ENCODE data around the gene C19orf67. TPM values are rescaled to one million over a fixed set of nuclear protein-coding genes. Genes with fewer than 3 reads are reported as not detected.

Gene C19orf67
- total RNA-seq, 1 donor from 2014 or later, result not detected

DNA sequence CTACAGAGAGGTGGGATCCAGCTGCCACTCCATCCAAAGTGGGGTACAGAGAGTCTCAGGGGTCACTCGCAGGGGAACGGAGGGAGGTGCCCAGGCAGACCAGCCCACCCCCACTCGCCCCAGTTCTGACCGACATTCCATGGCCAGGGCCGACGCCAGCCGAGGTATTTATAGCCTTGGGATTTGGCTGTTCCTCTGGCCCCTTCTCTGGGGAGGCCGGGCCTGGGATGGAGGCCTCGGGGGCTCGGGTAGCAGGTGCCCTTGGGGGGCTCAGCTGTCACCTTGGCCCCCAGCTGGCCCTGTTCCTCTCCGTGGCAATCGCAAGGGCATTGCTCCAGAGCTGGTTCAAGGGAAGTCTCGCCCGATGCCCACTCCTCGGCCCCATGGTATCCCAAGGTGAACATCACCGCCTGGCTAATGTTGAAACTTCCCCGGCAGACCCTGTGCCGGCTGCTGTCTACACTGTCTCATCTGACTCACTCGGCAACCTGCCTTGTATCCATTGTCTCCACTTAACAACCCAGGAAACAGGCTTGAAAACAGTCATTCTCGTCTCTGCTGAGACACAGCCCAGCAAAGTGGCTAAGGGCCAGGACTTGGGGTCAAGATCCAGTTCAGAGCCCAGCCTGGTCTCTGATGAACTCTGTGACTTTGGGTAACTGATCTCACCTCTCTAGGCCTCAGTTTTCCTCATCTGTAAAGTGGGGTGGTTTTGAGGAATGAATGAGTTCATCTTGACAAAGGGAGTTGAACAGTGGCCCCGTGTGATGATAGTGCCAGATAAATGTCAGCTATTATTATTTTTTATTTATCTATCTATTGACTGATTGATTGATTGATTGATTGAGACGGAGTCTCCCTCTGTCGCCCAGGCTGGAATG is 22.2 kb upstream of the C19orf67 start:
- DNase-seq, result no peak

DNA sequence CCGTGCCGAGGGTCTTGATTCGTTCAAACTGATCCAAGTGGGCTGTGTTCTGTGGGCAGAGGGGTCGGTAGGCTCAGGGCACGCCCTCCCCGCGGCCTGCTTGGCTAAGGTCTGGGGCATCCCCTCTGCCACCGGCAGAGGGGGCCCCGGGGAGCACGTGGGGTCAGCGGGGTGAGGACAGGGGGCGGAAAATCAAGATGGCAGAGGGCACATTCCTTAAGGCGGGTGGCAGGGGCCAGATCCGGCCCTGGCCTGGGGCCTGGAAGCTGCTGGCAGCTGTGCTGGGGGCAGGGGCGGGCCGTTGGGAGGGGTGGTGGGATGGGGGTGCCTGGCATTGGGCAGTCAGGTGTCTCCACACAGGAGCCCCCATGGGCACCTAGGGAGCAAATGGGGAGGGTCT is 21.3 kb upstream of the C19orf67 start:
- no peak for DNase-seq

DNA sequence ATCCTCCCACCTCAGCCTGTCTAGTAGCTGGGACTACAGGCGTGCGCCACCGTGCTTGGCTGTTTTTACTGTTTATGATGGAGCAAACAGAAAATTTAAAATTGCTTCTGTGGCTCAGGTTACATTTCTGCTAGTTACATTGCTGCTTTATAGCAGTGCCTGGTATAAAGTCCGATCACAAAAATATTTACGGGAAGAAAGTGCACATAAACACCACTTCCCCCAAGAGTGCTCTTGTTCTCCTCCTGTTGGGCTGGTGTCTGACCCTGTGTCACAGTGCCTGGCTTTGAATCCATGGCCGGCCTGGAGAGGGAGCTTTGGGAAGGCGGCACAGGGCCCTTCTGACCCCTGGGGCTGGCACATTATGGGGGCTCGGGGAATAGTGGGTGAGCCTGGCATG is 20.1 kb upstream of the C19orf67 start:
- DNase-seq, result no peak

GRCh38 chr19:14103310-14103709 is 17.7 kb upstream of the C19orf67 start:
- no peak for DNase-seq

- DNase-seq, result no peak
Observed at GRCh38 chr19:14102756-14103155, 17.2 kb upstream of the C19orf67 start.

DNA sequence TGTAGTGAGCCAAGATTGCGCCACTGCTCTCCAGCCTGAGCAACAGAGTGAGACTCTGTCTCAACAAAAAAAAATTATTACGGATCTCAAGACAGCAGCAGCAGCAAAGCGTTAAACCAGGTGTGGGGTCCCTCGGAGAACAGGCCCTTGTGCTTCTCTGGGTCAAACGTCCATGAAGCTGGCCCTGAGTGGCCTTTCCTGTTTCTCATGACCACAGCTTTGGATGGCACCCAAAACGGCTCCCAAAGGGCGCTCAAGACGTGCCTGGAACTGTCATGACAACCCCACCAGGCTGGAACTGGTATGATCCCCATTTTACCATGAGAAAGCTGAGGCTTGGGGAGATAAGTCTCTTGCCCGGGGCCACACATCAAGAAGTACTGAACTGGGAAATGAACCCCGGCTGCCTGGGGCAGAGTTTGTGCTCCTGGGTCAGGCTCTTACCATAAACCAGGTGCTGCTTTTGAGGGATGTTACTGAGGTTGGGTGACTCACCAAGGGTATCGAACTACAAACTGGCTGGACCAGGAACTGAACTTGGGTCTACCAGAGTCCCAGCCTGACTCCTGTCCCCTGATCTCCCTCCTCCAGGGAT is 16.6 kb upstream of the C19orf67 start:
- no peak for DNase-seq

DNA sequence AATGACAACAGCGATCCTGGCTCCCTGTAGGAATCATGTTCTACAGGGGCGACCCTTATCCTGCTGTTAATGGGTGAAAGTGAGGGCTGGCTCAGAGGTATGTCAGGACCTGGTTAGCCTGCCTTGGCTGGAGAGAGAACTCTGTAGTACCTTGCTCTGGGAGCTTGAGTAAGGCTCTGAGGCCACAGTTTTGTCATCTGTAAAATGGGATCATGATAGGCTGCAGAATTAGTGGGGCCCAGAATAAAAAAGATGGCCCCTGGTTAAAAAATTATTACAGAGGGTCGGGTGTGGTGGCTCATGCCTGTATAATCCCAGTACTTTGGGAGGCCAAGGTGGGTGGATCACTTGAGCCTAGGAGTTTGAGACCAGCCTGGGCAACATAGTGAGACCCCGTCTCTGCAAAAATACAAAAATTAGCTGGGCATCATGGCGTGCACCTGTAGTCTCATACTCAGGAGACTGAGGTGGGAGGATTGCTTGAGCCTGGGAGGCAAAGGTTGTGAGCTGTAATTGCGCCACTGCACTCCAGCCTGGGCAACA is 15.5 kb upstream of the C19orf67 start:
- no peak for DNase-seq

DNA sequence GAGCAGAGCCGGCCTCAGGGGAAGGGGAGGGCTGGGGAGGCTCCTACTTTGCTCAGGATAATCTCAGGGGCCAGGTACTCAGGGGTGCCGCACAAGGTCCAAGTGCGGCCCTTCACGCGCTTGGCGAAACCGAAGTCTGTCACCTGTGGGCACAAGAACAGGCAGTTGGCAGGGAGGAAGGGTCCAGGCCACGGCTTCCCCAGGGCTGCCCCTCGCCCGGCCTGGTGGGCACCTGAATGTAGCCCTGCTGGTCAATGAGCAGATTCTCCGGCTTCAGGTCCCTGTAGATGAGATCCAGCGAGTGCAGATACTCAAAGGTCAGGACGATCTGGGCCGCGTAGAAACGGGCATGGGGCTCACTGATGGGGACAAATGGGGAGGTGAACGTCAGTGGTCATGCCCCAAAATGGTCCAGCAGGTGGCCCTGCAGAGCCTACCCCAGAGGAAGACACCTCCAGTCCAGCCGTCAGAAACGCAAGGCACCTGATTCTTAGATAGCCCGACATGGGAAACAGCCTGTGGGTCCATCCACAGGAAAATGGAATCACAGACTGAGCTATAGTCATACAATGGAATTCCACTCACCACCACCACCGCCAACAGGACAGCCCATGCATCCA is 12.1 kb upstream of the C19orf67 start:
- DNase-seq, result no peak

- no peak for DNase-seq
Observed at GRCh38 chr19:14096272-14096992, 10.8 kb upstream of the C19orf67 start.

- DNase-seq, result no peak
Observed at GRCh38 chr19:14094854-14095253, 9.3 kb upstream of the C19orf67 start.

DNA sequence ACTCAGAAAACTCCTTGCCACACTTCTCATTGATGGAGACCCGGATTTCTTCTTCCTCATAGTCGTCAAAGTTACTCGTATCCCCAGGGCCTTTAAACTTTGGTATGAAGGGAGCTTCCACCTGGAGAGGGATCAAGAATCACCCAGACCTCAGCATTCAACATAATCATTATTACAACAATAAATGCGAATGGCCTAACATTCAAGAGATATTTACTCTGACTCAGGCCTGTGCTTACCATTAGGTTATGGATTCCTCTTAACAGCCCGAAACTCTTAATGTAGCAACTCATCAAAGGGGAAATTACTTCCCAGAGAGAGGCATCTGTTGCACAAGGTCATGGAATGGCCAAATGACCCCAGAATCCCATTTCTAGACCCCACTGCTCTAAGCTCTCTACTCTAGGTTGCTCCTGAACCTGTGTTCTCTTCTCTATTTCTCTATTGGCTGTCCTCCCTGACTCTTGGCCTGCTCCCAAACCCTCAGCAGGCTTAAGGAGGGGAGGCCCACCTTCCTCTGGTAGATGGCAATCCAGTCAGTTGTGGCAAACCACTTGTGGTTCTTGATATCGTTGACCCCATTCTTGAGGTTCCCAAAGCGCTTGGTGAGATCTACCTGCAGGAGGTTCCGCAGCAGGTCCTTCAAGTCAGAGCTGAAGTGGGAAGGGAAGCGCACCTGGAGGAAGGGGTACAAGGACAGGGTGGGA is 7.7 kb upstream of the C19orf67 start:
- DNase-seq, result no peak

DNA sequence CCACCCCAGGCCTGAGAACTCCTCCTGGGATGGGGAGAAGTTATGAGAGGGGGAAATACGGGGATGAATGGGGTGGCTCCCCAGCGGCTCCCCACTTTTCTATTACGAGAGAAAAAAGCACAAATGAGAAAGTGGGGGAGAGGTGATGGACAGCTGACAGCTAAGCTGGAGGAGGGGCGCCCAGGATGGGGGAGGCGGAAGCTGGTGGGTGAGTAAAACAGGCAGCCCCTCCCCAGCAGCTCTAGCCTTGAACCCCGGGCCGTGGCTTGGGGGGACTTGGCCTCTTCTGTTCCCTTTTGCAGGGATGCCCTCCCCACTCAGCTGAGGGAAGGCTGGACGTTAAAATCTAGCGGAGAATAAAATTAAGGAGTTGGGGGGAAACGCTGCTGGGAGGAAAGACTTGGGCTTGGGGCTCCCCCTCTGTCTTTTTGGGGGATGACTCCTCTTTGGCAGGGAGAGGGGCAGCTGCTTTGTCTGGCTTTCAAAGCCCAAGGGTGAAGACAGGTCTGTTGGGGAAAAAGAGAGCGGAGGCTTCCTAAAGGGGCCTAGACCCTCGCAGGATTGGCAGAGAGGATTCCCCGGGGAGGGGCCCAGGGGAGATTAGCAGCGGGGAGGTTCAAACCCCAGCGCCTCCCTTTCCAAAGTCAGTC is 6.4 kb upstream of the C19orf67 start:
- DNase-seq, result no peak

DNA sequence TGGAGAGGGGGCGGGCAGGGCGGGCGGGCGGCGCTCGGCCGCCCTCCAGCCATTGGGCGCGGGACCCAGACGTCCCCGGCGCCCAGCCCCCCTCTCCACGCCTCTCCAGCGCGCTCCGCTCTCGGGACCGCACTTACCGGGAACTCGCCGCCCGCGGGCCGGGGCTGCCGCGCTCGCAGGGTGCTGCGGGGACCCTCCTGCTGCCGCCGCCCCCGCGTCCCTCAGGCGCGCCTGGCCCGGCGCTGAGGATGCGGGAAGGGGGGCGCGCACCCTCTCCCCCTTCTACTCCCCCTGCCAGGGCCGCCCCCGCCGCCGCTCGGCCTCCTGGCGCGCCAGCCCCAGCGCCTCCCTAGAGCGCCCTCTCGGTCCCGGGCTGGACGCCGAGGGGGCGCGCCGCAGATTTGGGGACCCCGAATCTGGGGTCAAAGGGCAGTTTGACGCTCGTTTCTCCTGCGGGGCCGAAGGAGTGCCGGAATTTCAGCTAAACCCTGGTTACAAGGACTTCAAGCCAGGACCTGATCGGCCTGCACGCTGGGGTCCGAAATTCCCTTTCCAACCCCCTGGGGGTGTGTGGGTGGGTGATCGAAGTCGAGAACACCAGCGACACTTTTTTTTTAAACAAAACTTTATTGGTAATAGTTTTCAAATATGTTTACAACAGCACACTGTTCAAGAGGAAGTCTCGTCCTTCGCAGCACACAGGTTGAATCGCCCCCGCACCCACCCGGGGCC is 5.7 kb upstream of the C19orf67 start:
- no peak for DNase-seq

DNA sequence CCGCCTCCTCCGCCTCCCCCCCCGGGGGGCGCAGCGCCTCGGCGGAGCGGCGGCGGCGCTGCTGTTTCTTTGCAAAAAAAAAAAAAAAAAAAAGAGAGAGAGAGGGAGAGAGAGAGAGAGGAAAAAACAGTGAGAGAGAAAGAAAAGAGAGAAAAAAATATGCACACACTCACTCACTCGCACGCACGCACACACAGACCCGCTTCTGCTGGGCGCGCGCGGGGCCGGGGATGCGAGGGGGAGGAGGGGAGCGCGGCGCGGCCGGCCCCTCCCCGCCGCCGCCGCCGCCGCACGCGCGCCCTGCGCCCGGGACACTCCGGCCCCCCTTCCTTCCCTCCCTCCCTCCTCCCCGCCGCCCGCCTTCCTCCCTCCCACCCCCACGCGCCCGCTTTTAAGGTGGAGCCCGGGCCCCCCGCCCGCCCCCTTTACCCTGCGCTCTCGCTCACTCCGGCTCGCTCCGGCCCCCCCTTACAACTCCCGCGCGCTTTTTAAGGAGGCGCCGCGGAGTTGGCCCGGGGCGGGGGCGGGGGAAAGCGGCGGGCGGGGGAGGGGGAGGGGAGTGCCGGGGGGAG is 5.0 kb upstream of the C19orf67 start, which contains the start of gene SAMD1:
Gene SAMD1, minus strand, starts transcription at position 243 of the 572 bp plus-strand sequence.
- DNase-seq, result peak; percentile 72

DNA sequence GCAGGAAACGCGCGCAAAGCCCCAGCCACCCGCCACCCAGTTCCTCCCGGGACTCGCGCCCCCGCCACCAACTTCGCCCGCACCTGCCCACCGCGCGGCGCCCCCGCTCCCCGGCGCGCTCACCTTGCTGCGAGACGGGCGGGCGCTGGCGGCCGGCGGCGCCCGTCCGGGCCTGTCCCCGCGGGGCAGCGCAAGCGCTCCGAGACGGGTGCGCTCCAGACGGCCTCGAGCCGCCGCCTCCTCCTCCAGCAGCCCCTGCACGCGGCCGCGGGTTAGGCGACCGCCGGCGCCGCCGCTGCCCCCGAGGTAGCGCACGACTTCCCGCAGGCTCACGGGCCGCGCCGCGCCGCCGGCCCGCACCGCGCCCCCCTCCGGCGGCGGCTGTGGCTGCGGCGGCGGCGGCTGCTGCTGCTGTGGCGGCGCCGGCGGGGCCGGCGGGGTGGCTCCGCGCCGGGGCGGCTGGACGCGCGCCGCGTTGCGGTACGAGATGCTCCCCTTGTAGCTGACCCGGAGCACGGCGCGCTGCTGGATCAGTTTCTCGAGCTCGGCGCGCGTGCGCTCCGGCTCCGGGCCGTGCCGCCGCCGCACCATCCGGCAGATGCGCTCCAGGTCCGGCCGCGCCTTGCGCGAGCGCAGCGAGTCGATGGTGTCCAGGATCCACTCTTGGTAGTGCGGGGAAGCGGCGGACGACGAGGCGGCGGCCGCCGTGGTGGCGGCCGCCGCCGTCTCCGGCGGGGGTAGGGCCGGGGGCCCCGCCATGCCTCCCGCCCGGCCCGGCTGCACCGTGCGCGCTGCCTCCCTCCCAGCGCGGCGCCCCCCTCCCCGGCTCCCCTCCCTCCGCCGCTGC is 4.3 kb upstream of the C19orf67 start:
- DNase-seq, result peak; percentile 15

- no peak for DNase-seq
Observed at GRCh38 chr19:14089412-14089661, 3.8 kb upstream of the C19orf67 start.

DNA sequence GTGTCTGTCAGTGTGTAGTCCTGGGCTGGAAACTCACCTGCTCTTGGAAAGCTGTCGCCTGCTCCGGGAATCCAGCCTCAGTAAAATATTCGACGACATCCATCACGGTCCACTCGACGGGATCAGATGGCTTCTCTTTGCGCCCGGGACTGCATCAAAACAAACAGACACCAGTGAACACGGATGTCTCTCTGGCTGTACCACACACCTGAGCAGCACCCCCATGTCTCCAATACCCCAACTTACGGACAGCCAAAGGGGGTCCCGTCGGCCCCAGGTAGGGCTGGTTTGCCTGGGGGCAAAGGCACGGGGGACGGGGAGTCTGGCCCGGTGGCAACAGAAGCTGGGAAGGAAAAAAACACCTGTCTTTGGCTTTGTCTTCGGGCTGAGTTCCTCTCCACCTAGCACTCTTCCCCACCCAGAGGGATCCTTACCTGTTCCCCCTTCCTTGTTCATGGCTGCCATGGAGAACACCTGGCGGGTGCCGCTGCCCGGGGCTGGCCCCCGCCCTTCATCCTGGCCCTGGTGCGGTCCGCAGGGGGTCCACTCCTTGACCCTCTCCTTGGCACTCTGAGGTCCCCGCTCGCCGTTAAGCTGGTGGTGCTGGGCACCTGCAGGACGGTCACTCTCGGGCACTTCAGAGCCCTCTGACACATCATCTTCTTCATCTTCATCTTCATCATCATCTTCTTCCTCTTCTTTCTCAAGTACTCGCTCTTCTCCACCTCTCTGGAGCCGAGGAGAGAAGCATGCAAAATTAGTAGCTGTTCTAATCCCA is 3.2 kb upstream of the C19orf67 start:
- DNase-seq, result no peak

DNA sequence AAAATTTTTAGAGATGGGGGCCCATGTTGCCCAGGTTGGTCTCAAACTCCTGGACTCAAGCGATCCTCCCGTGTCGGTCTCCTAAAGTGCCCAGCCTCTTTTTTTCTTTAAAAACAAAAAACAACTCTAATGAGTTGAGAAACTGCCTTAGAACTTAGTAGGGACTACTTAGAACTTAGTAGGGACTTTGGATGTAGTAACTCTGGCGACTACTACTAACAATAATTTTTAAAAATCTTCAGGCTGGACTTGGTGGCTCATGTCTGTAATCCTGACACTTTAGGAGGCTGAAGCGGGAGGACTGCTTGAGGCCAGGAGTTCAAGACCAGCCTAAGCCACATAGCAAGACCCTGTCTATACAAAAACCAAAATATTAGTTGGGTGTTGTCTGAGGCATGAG is 515 bp upstream of the C19orf67 start:
- DNase-seq, result no peak

DNA sequence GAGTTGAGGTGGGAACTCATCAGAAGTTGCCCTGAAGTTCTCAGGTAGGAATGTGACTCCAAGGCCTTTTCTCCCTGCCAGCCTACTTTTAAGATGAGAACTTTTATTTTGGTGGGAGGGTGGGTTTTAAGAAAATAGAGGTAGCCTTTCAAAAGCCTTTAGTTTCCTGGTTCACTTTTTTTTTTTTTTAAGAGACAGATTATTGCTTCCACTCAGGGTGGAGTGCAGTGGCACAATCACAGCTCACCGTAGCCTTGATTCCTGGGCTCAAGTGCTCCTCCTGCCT is 3.0 kb downstream of the C19orf67 start:
- DNase-seq, result no peak
